ENCODE measurements around the gene DYNC1LI1.
"Not testable (repeated sequence)": the region's sequence is repeated elsewhere in the genome, so short reads cannot be mapped to it uniquely, and the experiment has no call there.

The DYNC1LI1 gene

GRCh38 chr3:32597656-32598055 is 27.0 kb upstream of the DYNC1LI1 start:
- Histone ChIP-seq H3K4me1 (ENCODE audit: control insufficient read depth, insufficient read depth, low read length) (no peaks in the 10 kb centered on the region), H3K9ac (ENCODE audit: low read length) (no peak overlapping the region), H3K9me3 (ENCODE audit: control insufficient read depth, low read length) (no peaks in the 10 kb centered on the region), H3K4me3 (ENCODE audit: low read length) (no peak overlapping the region), H3K27me3 (ENCODE audit: control insufficient read depth, insufficient read depth, low read length) (no peaks in the 10 kb centered on the region), H3K36me3 (ENCODE audit: control insufficient read depth, insufficient read depth, low read length) (no peaks in the 10 kb centered on the region)

- no peak overlapping the region for H3K4me3 ChIP-seq (ENCODE audit: low read length)
- no peaks in the 10 kb centered on the region for H3K4me1 ChIP-seq (ENCODE audit: control insufficient read depth, insufficient read depth, low read length)
- H3K27me3 ChIP-seq (ENCODE audit: control insufficient read depth, insufficient read depth, low read length): no peaks in the 10 kb centered on the region
- H3K36me3 ChIP-seq (ENCODE audit: control insufficient read depth, insufficient read depth, low read length): no peaks in the 10 kb centered on the region
- H3K9me3 ChIP-seq (ENCODE audit: control insufficient read depth, low read length): no peaks in the 10 kb centered on the region
- H3K9ac ChIP-seq (ENCODE audit: low read length): no peak overlapping the region
Observed at GRCh38 chr3:32596909-32597369, 26.3 kb upstream of the DYNC1LI1 start.

DNA sequence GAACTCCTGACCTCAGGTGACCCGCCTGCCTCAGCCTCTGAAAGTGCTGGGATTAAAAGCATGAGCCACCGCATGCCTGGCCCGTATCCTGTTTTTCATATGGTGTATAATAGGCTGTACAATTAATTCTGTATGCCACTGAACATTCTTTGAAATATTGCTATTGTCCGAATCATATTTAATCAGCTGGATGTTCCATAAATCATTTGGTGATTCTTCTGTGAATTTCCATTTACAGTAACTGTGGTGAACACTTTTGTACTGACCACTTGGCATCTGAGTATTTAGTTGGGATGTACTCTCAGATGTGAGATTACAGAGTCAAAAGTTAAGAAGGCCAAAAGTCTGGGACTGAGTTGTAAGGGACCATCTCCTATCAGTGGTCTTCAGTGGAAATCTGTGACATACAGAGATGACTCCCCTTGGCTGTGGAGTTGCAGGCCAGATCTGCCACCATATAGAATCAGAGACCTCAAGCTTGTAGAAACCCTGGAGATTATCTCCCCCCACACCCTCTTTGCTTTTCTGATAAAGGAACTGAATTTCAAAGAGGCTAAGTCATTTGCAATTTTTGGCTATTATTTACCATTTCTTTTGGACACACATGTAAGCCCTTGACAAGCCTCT is 25.7 kb upstream of the DYNC1LI1 start:
- Histone ChIP-seq H3K27me3 (ENCODE audit: control insufficient read depth, insufficient read depth, low read length) (no peaks in the 10 kb centered on the region), H3K9me3 (ENCODE audit: control insufficient read depth, low read length) (no peaks in the 10 kb centered on the region), H3K4me3 (ENCODE audit: low read length) (no peak overlapping the region), H3K9ac (ENCODE audit: low read length) (no peak overlapping the region), H3K36me3 (ENCODE audit: control insufficient read depth, insufficient read depth, low read length) (no peaks in the 10 kb centered on the region), H3K4me1 (ENCODE audit: control insufficient read depth, insufficient read depth, low read length) (no peaks in the 10 kb centered on the region)

- Histone ChIP-seq H3K36me3 (ENCODE audit: control insufficient read depth, insufficient read depth, low read length) (no peaks in the 10 kb centered on the region), H3K4me3 (ENCODE audit: low read length) (no peak overlapping the region), H3K9me3 (ENCODE audit: control insufficient read depth, low read length) (no peaks in the 10 kb centered on the region), H3K27me3 (ENCODE audit: control insufficient read depth, insufficient read depth, low read length) (no peaks in the 10 kb centered on the region), H3K9ac (ENCODE audit: low read length) (no peak overlapping the region), H3K4me1 (ENCODE audit: control insufficient read depth, insufficient read depth, low read length) (no peaks in the 10 kb centered on the region)
Observed at GRCh38 chr3:32595323-32595722, 24.7 kb upstream of the DYNC1LI1 start.

- Histone ChIP-seq H3K36me3 (ENCODE audit: control insufficient read depth, insufficient read depth, low read length) (no peaks in the 10 kb centered on the region), H3K27me3 (ENCODE audit: control insufficient read depth, insufficient read depth, low read length) (no peaks in the 10 kb centered on the region), H3K9ac (ENCODE audit: low read length) (no peak overlapping the region), H3K4me3 (ENCODE audit: low read length) (no peak overlapping the region), H3K4me1 (ENCODE audit: control insufficient read depth, insufficient read depth, low read length) (no peaks in the 10 kb centered on the region), H3K9me3 (ENCODE audit: control insufficient read depth, low read length) (no peaks in the 10 kb centered on the region)
Observed at GRCh38 chr3:32593903-32594525, 23.4 kb upstream of the DYNC1LI1 start.

DNA sequence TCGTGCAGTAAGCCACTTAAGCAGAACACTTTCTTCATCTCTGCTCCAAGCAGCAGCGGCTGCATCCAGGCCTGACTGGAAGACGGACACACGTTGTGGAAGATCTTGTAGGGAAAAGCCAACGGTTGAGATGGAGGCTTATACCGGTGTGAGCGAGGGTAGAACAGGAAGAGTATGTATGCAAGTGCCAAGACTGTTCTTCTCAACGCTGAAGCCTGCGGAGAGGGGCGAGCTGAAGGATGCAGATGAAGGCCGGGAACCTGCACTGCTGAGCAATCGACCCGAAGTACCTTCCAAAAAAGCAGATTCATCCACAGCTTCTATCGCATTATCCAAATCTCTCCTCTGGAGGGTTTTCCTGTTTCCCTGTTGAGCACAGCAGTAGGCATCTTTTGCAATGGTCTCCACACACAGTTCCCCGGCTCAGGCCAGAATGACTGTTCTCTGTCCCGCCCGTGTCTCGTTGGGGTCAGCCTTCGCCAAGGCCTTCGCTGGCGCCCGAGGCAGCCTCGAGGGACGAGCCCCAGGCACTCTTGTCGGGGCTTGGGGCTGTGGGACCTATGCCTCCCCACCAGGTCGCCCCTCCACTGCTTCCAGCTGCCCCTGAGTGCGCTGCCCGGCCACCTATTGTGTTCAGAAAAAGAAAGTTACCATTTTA is 22.2 kb upstream of the DYNC1LI1 start:
- Histone ChIP-seq H3K4me3 (ENCODE audit: low read length) (no peak overlapping the region), H3K9ac (ENCODE audit: low read length) (no peak overlapping the region), H3K9me3 (ENCODE audit: control insufficient read depth, low read length) (no peaks in the 10 kb centered on the region), H3K4me1 (ENCODE audit: control insufficient read depth, insufficient read depth, low read length) (no peaks in the 10 kb centered on the region), H3K27me3 (ENCODE audit: control insufficient read depth, insufficient read depth, low read length) (no peaks in the 10 kb centered on the region), H3K36me3 (ENCODE audit: control insufficient read depth, insufficient read depth, low read length) (no peaks in the 10 kb centered on the region)

- no peaks in the 10 kb centered on the region for H3K27me3 ChIP-seq (ENCODE audit: control insufficient read depth, insufficient read depth, low read length)
- no peaks in the 10 kb centered on the region for H3K36me3 ChIP-seq (ENCODE audit: control insufficient read depth, insufficient read depth, low read length)
- no peak overlapping the region for H3K4me3 ChIP-seq (ENCODE audit: low read length)
- H3K9me3 ChIP-seq (ENCODE audit: control insufficient read depth, low read length): no peaks in the 10 kb centered on the region
- H3K9ac ChIP-seq (ENCODE audit: low read length): no peak overlapping the region
- no peaks in the 10 kb centered on the region for H3K4me1 ChIP-seq (ENCODE audit: control insufficient read depth, insufficient read depth, low read length)
Observed at GRCh38 chr3:32592011-32592410, 21.4 kb upstream of the DYNC1LI1 start.

DNA sequence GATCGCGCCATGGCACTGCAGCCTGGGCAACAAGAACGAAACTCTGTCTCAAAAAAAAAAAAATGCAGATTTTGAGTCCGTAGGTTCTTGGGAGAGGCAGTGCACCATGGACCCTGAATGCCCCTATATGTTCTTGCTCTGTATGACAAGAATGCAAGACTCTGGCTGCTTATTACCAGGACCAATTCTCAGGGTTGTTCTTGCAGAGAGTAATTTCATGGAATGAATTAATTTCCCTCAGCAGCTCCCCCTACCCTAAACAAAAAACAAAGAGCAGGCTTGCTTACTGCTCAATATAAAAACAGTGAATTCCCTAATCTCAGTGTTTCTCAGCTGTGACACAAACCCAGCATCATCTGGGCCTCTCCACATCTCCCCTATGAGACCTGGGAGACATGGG is 20.5 kb upstream of the DYNC1LI1 start:
- no peaks in the 10 kb centered on the region for H3K36me3 ChIP-seq (ENCODE audit: control insufficient read depth, insufficient read depth, low read length)
- H3K9me3 ChIP-seq (ENCODE audit: control insufficient read depth, low read length): no peaks in the 10 kb centered on the region
- no peak overlapping the region for H3K9ac ChIP-seq (ENCODE audit: low read length)
- H3K27me3 ChIP-seq (ENCODE audit: control insufficient read depth, insufficient read depth, low read length): no peaks in the 10 kb centered on the region
- no peaks in the 10 kb centered on the region for H3K4me1 ChIP-seq (ENCODE audit: control insufficient read depth, insufficient read depth, low read length)
- H3K4me3 ChIP-seq (ENCODE audit: low read length): no peak overlapping the region

GRCh38 chr3:32586356-32586755 is 15.7 kb upstream of the DYNC1LI1 start:
- Histone ChIP-seq H3K27me3 (ENCODE audit: control insufficient read depth, insufficient read depth, low read length) (no peaks in the 10 kb centered on the region), H3K4me1 (ENCODE audit: control insufficient read depth, insufficient read depth, low read length) (no peaks in the 10 kb centered on the region), H3K4me3 (ENCODE audit: low read length) (no peak overlapping the region), H3K36me3 (ENCODE audit: control insufficient read depth, insufficient read depth, low read length) (no peaks in the 10 kb centered on the region), H3K9me3 (ENCODE audit: control insufficient read depth, low read length) (no peaks in the 10 kb centered on the region), H3K9ac (ENCODE audit: low read length) (no peak overlapping the region)

GRCh38 chr3:32584660-32585059 is 14.0 kb upstream of the DYNC1LI1 start:
- Histone ChIP-seq H3K27me3 (ENCODE audit: control insufficient read depth, insufficient read depth, low read length) (no peaks in the 10 kb centered on the region), H3K9me3 (ENCODE audit: control insufficient read depth, low read length) (no peaks in the 10 kb centered on the region), H3K4me3 (ENCODE audit: low read length) (no peak overlapping the region)

GRCh38 chr3:32583708-32584107 is 13.1 kb upstream of the DYNC1LI1 start:
- no peak overlapping the region for H3K4me3 ChIP-seq (ENCODE audit: low read length)
- no peak overlapping the region for H3K9ac ChIP-seq (ENCODE audit: low read length)
- H3K4me1 ChIP-seq (ENCODE audit: control insufficient read depth, insufficient read depth, low read length): no peaks in the 10 kb centered on the region
- no peaks in the 10 kb centered on the region for H3K9me3 ChIP-seq (ENCODE audit: control insufficient read depth, low read length)
- H3K27me3 ChIP-seq (ENCODE audit: control insufficient read depth, insufficient read depth, low read length): no peaks in the 10 kb centered on the region
- H3K36me3 ChIP-seq (ENCODE audit: control insufficient read depth, insufficient read depth, low read length): no peaks in the 10 kb centered on the region

More at GRCh38 chr3:32584660-32585059, 14.0 kb upstream of the DYNC1LI1 start:
- Histone ChIP-seq H3K9ac (ENCODE audit: low read length) (no peak overlapping the region), H3K36me3 (ENCODE audit: control insufficient read depth, insufficient read depth, low read length) (no peaks in the 10 kb centered on the region), H3K4me1 (ENCODE audit: control insufficient read depth, insufficient read depth, low read length) (no peaks in the 10 kb centered on the region)

DNA sequence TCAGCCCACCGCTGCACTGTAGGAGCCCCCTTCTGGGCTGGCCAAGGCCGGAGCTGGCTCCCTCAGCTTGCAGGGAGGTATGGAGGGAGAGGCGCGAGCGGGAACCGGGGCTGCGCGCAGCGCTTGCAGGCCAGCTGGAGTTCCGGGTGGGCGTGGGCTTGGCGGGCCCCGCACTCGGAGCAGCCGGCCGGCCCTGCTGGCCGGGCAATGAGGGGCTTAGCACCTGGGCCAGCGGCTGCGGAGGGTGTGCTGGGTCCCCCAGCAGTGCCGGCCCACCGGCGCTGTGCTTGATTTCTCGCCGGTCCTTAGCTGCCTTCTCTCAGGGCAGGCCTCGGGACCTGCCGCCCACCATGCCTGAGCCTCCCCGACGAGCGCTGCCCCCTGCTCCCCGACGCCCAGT is 8.0 kb upstream of the DYNC1LI1 start:
- not testable (repeated sequence) for H3K4me1 ChIP-seq (ENCODE audit: control insufficient read depth, insufficient read depth, low read length); H3K36me3 ChIP-seq (ENCODE audit: control insufficient read depth, insufficient read depth, low read length); H3K9ac ChIP-seq (ENCODE audit: low read length); H3K4me3 ChIP-seq (ENCODE audit: low read length); H3K27me3 ChIP-seq (ENCODE audit: control insufficient read depth, insufficient read depth, low read length); H3K9me3 ChIP-seq (ENCODE audit: control insufficient read depth, low read length)

Data from mucosa of stomach (tissue), 1 donor.